Measurements from ENCODE around the gene PIMREG.

PIMREG gene

DNA sequence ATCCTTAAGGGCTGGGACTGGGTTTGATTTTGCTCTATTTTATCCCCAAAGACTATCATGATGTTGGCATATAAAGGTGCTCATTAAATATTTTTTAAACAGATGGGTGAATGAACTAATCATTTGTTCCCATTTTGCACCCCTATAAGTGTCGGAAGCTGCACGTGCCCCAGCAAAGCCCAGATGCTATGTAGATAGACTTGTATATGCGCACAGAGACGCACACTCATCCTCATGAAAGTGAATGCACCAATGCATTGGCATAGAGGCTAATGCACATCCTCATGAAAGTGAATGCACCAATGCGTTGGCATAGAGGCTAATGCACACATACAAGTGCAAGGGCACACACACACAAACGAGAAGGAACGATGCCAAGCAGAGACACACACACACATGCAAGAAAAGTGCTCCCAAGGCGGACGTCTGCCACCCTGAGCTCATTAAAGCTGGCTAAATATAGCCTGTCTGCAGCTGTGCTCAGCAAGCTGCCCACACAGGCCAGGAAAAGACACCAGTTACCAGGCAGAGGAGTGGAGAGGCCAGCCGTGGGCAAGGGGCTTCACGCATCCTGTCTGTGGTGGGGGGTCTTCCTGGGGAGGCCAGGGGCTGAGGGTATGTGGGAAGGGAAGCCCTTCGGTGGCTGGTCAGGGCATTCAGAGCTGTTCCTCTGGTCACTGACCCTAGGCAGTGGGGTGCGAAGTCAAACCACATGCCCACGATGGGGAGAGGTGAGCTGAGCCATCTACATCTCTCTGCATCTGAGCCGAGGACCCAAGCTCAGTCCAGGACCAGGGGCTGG is 52.6 kb downstream of the PIMREG start:
- H3K4me2 ChIP-seq (ENCODE audit: insufficient read depth, low read length), result no peak overlapping the region
- no peak overlapping the region for H3K4me3 ChIP-seq (ENCODE audit: low read depth in 1 of 2, low read length in 2 of 2)
- no peaks in the 10 kb centered on the region for H3K79me2 ChIP-seq (ENCODE audit: insufficient read depth, low read length)
- no peaks in the 10 kb centered on the region for H3K4me1 ChIP-seq (ENCODE audit: insufficient read depth, low read length)
- ATAC-seq (ENCODE audit: insufficient read depth, low read depth) (no peak), DNase-seq (no peak)
- no peaks in the 10 kb centered on the region for H3K9me3 ChIP-seq (ENCODE audit: insufficient read depth, low read length, severe bottlenecking)
- TF ChIP-seq EZH2 (IDR thresholded peaks at IDR 0.05; ENCODE audit: borderline replicate concordance, low read depth, low read length, severe bottlenecking), result no peak
- TF ChIP-seq, protein P1, sequence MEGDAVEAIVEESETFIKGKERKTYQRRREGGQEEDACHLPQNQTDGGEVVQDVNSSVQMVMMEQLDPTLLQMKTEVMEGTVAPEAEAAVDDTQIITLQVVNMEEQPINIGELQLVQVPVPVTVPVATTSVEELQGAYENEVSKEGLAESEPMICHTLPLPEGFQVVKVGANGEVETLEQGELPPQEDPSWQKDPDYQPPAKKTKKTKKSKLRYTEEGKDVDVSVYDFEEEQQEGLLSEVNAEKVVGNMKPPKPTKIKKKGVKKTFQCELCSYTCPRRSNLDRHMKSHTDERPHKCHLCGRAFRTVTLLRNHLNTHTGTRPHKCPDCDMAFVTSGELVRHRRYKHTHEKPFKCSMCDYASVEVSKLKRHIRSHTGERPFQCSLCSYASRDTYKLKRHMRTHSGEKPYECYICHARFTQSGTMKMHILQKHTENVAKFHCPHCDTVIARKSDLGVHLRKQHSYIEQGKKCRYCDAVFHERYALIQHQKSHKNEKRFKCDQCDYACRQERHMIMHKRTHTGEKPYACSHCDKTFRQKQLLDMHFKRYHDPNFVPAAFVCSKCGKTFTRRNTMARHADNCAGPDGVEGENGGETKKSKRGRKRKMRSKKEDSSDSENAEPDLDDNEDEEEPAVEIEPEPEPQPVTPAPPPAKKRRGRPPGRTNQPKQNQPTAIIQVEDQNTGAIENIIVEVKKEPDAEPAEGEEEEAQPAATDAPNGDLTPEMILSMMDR (IDR thresholded peaks at IDR 0.05; ENCODE audit: borderline replicate concordance, extremely low read depth, low read length, poor library complexity, severe bottlenecking), result no peak
- no peak overlapping the region for H3K27ac ChIP-seq (ENCODE audit: low read length)
- H3K27me3 ChIP-seq (ENCODE audit: insufficient read depth, low read length, poor library complexity), result peaks cover 12% of the 10 kb centered on the region
- no peak overlapping the region for H2AFZ ChIP-seq (ENCODE audit: low read depth, low read length)
- H3K9ac ChIP-seq (ENCODE audit: low read depth, low read length), result no peak overlapping the region
- no peaks in the 10 kb centered on the region for H3K36me3 ChIP-seq (ENCODE audit: insufficient read depth, low read length)
- H4K20me1 ChIP-seq (ENCODE audit: insufficient read depth, low read length), result peaks cover 12% of the 10 kb centered on the region

DNA sequence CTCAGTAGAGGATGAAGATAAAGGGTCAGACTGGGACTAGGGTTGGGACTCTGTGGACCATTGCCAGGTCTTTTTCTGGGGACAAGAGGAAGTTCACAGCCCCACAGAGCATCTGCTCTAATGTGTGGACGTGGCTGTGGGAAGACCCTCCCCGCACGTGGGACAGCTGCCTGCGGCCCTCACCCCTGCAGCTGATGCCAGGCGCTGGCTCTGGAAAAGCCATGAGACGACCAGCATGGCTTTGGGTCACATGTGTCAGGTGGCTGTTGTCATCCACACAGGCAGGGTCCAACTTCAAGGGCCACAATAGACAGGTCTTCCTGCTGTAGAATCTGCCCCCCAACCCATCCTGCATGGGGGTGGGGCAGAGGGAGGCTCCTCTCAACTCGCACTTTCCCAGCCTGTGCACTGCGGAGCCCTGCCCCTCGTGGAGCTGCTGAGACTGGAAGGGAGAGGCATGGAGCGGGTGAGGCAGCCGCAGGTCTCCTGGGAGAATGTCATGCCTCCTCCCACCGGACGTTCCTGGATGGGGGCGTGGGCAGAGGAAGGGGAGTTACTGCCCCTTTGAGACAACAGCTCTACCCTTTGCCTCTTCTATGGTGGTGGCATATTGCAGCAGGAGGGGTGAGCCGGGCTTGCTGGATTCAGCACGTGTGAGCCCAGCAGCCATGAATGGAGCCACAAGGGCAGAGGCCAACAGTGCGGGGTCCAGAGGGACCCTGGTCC is 53.4 kb downstream of the PIMREG start:
- Histone ChIP-seq H3K27me3 (ENCODE audit: insufficient read depth, low read length, poor library complexity) (peaks cover 12% of the 10 kb centered on the region), H3K4me3 (ENCODE audit: low read depth in 1 of 2, low read length in 2 of 2) (no peak overlapping the region), H3K9ac (ENCODE audit: low read depth, low read length) (no peak overlapping the region), H4K20me1 (ENCODE audit: insufficient read depth, low read length) (peaks cover 12% of the 10 kb centered on the region), H3K79me2 (ENCODE audit: insufficient read depth, low read length) (no peaks in the 10 kb centered on the region), H2AFZ (ENCODE audit: low read depth, low read length) (no peak overlapping the region), H3K4me1 (ENCODE audit: insufficient read depth, low read length) (no peaks in the 10 kb centered on the region), H3K27ac (ENCODE audit: low read length) (no peak overlapping the region), H3K9me3 (ENCODE audit: insufficient read depth, low read length, severe bottlenecking) (no peaks in the 10 kb centered on the region), H3K36me3 (ENCODE audit: insufficient read depth, low read length) (no peaks in the 10 kb centered on the region), H3K4me2 (ENCODE audit: insufficient read depth, low read length) (no peak overlapping the region)
- no peak for DNase-seq
- TF ChIP-seq, protein P1 (IDR thresholded peaks at IDR 0.05; ENCODE audit: borderline replicate concordance, extremely low read depth, low read length, poor library complexity, severe bottlenecking), result no peak
- no peak for TF ChIP-seq EZH2 (IDR thresholded peaks at IDR 0.05; ENCODE audit: borderline replicate concordance, low read depth, low read length, severe bottlenecking)
- no peak for ATAC-seq (ENCODE audit: insufficient read depth, low read depth)

DNA sequence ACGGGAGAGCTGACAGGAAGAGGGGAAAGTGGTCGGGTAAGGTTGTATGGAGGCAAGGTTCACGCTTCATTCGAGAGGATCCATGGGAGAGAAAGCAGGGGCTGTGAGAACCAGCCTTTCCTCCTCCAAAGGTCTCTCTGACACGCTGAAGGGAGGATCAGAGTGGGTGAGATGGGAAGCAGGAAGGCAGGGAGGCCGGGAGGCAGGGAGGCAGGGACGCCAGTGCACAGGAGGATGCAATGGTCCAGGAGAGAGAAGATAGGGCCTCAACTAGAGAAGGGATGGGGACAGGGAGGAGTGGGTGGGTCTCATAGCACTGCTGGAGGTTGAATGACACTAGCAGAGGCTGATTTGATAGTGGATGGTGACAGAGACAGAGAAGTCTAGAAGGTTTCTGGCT is 54.1 kb downstream of the PIMREG start:
- no peak for ATAC-seq (ENCODE audit: insufficient read depth, low read depth)
- Histone ChIP-seq H3K4me3 (ENCODE audit: low read depth in 1 of 2, low read length in 2 of 2) (no peak overlapping the region), H3K9me3 (ENCODE audit: insufficient read depth, low read length, severe bottlenecking) (no peaks in the 10 kb centered on the region), H3K4me1 (ENCODE audit: insufficient read depth, low read length) (no peaks in the 10 kb centered on the region), H2AFZ (ENCODE audit: low read depth, low read length) (no peak overlapping the region), H3K4me2 (ENCODE audit: insufficient read depth, low read length) (no peak overlapping the region), H3K9ac (ENCODE audit: low read depth, low read length) (no peak overlapping the region), H3K27ac (ENCODE audit: low read length) (no peak overlapping the region), H3K27me3 (ENCODE audit: insufficient read depth, low read length, poor library complexity) (peaks cover 12% of the 10 kb centered on the region), H3K79me2 (ENCODE audit: insufficient read depth, low read length) (no peaks in the 10 kb centered on the region), H3K36me3 (ENCODE audit: insufficient read depth, low read length) (no peaks in the 10 kb centered on the region), H4K20me1 (ENCODE audit: insufficient read depth, low read length) (peaks cover 12% of the 10 kb centered on the region)
- no peak for DNase-seq
- TF ChIP-seq, protein P1 (IDR thresholded peaks at IDR 0.05; ENCODE audit: borderline replicate concordance, extremely low read depth, low read length, poor library complexity, severe bottlenecking), result no peak
- TF ChIP-seq EZH2 (IDR thresholded peaks at IDR 0.05; ENCODE audit: borderline replicate concordance, low read depth, low read length, severe bottlenecking), result no peak
